Esophagus muscularis mucosa (tissue), 4 donors: ENCODE data around the gene PXN.

Source experiments
- EP300 ChIP-seq: sonication (generic); formaldehyde crosslinking; IDR thresholded peaks from one replicate; pipeline ENCODE4 v1.6.1; 2017; ENCODE audit warnings: antibody characterized with exemption
- POLR2A ChIP-seq: fragments of 450-650 bp; IDR thresholded peaks from one replicate; pipeline ENCODE4 v1.6.1; 2017; ENCODE audit warnings: antibody characterized with exemption, moderate library complexity, mild to moderate bottlenecking, low read depth
- TF ChIP-seq, protein P1 (sequence below), 3 experiments: fragments of 200-600 bp in 2 of 3; fragments of 450-650 bp in 1 of 3; sonication (generic) in 2 of 3; IDR thresholded peaks; one replicate each; pipeline ENCODE4 v1.5.1; 2017 to 2019; ENCODE audit warnings: antibody characterized with exemption in 3 of 3, mild to moderate bottlenecking in 2 of 3, moderate library complexity in 1 of 3

DNA sequence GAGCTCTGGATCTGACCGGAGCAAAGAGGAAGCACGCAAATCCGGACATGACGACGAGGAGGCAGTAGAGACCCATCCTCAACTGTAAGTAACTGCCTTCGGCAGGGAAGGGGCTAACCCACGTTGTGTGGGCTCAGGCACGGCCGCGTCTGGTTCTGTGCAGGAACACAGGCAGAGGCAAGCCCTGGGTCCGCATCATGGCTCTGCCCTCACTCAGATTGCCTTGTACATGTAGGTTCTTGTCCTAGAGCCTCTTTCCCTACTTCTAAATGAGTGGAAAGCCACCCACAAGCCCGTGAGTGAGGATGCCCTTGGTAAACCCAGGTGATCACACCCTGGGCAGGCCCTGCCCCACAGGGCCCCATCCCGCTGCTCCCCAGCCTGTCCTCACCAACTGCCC lies 55.7 kb downstream of the PXN start:
- no peak for TF ChIP-seq EP300
- TF ChIP-seq, protein P1, sequence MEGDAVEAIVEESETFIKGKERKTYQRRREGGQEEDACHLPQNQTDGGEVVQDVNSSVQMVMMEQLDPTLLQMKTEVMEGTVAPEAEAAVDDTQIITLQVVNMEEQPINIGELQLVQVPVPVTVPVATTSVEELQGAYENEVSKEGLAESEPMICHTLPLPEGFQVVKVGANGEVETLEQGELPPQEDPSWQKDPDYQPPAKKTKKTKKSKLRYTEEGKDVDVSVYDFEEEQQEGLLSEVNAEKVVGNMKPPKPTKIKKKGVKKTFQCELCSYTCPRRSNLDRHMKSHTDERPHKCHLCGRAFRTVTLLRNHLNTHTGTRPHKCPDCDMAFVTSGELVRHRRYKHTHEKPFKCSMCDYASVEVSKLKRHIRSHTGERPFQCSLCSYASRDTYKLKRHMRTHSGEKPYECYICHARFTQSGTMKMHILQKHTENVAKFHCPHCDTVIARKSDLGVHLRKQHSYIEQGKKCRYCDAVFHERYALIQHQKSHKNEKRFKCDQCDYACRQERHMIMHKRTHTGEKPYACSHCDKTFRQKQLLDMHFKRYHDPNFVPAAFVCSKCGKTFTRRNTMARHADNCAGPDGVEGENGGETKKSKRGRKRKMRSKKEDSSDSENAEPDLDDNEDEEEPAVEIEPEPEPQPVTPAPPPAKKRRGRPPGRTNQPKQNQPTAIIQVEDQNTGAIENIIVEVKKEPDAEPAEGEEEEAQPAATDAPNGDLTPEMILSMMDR (IDR thresholded peaks at IDR 0.05) = no peak
- no peak for TF ChIP-seq POLR2A
